Upper lobe of right lung (tissue), 1 donor: ENCODE results near the gene ABL2. TPM values are rescaled to one million over a fixed set of nuclear protein-coding genes. Genes with fewer than 3 reads are reported as not detected.

Experiments
- ATAC-seq: fragments of 200-7000 bp; cut with Tn5 transposase; one replicate; pipeline ENCODE4 v1.9.1; 2020; ENCODE audit warnings: mild to moderate bottlenecking, moderate library complexity
- DNase-seq: peaks from one replicate; pipeline ENCODE4 v3.0.0-alpha.2; 2020
- H3K27ac ChIP-seq: fragments of 200-600 bp; one replicate; pipeline ENCODE4 v1.8.0; 2022
- H3K27me3 ChIP-seq: fragments of 200-600 bp; one replicate; pipeline ENCODE4 v1.8.0; 2022; ENCODE audit warnings: mild to moderate bottlenecking
- H3K36me3 ChIP-seq: fragments of 200-600 bp; one replicate; pipeline ENCODE4 v1.8.0; 2022
- H3K4me1 ChIP-seq: fragments of 200-600 bp; one replicate; pipeline ENCODE4 v1.8.0; 2022
- H3K4me3 ChIP-seq: fragments of 200-600 bp; one replicate; pipeline ENCODE4 v1.8.0; 2022; ENCODE audit warnings: mild to moderate bottlenecking
- H3K9me3 ChIP-seq: fragments of 200-600 bp; one replicate; pipeline ENCODE4 v1.8.0; 2022
- intact Hi-C: fragments of 100-400 bp; cut with DNase I; formaldehyde crosslinking; loops from one replicate; pipeline ENCODE4 v1.11.0; 2022
- total RNA-seq: library from RNA; stranded (reverse); fragmentation: NEBNext Ultra II Directional; extraction: Animal tissue kit (Norgen Biotek cat#: 25700); gene quantifications from one replicate; pipeline ENCODE4 v1.2.1, GENCODE V29; 2021
- TF ChIP-seq, protein P1 (sequence below): fragments of 200-600 bp; IDR thresholded peaks from one replicate; pipeline ENCODE4 v1.8.0; 2022; ENCODE audit warnings: antibody characterized with exemption
- donor health status: DM: no; HTN: yes; CAD: no; lungs with severe emphysema.

The ABL2 gene
- total RNA-seq, 1 donor from 2014 or later, result 32.7 TPM

DNA sequence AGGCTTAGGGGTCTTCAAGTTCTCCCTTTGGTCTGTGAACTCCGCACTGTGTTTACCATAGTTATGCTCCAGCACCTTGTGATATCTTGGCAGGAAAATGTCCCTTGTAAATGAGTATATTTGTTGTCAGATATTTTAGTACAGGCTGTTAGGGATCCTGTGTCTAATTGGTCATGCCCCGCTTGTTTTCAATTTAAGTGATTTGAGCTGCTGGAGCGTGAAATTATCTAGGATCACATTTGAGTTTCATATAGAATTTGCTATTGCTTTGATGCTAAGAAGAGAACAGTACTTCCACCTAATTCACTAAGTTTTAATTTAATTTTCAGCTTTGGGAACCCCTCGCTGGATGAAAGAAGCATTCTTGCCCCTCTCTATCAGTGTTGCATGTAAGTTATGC is 163.0 kb downstream of the ABL2 start:
- TF ChIP-seq, protein P1, sequence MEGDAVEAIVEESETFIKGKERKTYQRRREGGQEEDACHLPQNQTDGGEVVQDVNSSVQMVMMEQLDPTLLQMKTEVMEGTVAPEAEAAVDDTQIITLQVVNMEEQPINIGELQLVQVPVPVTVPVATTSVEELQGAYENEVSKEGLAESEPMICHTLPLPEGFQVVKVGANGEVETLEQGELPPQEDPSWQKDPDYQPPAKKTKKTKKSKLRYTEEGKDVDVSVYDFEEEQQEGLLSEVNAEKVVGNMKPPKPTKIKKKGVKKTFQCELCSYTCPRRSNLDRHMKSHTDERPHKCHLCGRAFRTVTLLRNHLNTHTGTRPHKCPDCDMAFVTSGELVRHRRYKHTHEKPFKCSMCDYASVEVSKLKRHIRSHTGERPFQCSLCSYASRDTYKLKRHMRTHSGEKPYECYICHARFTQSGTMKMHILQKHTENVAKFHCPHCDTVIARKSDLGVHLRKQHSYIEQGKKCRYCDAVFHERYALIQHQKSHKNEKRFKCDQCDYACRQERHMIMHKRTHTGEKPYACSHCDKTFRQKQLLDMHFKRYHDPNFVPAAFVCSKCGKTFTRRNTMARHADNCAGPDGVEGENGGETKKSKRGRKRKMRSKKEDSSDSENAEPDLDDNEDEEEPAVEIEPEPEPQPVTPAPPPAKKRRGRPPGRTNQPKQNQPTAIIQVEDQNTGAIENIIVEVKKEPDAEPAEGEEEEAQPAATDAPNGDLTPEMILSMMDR, result no peak
- H3K9me3 ChIP-seq, result no peaks in the 10 kb centered on the region
- H3K27me3 ChIP-seq, result no peaks in the 10 kb centered on the region
- no peak overlapping the region for H3K27ac ChIP-seq
- intact Hi-C loops, result no loop called here
- peaks cover 50% of the 10 kb centered on the region for H3K36me3 ChIP-seq
- no peak overlapping the region for H3K4me3 ChIP-seq
- ATAC-seq (no peak), DNase-seq (no peak)
- H3K4me1 ChIP-seq, result no peaks in the 10 kb centered on the region

DNA sequence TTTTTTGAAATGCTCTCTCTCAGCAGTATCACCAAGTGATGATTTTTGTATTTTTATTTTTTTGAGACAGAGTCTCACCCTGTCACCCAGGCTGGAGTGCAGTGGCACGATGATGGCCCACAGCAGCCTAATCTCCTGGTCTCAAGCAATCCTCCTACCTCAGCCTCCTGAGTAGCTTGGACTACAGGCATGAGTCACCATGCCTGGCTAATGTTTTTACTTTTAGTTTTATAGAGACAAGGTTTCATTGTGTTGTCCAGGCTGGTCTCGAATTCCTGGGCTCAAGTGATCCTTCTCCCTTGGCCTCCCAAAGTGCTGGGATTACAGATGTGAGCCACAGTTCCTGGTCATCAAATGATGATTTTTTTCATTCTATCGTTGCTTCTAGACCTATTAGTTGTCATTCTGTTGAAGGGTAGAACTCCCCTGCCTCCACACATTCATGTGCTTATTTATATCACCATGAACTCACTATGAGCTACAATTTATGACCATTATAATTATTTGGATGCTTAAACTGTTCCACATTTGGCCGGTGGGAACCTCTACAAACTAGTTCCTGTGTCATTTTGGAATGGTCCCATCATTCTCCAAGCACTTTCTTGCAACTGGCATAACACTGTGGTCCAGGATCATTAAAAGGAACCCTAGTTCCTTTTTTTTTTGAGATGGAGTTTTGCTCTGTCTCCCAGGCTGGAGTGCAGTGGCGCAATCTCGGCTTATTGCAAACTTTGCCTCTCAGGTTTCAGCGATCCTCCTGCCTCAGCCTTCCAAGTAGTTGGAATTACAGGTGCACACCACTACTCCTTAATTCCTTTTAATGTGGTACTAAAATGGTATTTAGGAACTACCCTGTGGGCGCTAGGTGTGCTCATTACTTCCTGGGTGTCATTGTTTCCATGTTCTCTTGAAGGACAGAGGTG is 167.9 kb downstream of the ABL2 start:
- intact Hi-C loops, result no loop called here
- DNase-seq, result no peak
- H3K27me3 ChIP-seq, result no peaks in the 10 kb centered on the region
- H3K27ac ChIP-seq, result no peak overlapping the region
- no peaks in the 10 kb centered on the region for H3K9me3 ChIP-seq
- TF ChIP-seq, protein P1, result no peak
- H3K4me3 ChIP-seq, result no peak overlapping the region
- H3K36me3 ChIP-seq, result peaks cover 32% of the 10 kb centered on the region
- no peak for ATAC-seq
- no peaks in the 10 kb centered on the region for H3K4me1 ChIP-seq

DNA sequence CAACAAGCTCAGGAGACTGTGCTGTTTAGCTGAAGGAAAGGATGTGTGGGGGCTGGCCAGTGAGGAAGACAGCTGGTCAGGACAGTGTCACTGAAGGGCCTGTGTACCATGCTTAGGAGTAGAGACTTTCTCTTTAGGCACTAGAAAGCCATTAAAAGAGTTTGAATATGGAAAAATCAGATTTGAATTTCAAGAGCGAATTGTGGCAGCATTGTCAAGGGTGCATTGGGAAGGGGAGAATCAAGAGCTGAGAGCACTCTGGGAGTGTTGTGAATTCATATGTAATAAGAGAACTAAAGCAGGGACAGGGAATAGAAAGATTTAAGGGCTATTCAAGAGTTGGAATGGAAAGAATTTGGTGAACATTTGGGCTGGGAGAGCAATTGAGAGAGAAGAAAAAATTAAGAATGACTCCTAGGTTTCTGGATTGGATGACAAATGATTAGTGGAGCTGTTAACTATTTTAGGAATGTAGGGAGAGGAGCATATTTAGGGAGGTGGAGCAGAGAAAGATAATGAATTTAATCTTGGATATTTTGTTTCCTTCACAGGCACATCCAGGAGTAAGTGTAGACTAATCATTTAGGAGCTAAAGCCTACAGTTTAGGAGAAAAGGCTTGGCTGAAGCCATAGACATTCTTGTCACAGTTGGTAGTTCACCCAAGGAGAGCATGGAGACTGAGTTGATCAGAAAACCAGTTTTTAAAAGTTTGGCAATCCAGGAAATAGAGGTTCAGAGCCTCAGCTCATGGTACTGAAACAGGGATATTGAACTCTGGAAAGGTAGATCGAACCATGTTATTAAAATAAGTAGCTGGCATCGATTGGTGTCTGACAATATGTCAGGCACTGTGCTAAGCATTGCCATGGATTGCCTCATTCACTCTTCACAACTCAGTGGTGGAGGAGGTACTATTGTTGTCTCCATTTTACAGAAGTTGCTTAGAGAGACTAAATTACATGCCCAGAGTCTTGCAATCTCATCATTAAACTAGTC is 170.7 kb downstream of the ABL2 start:
- TF ChIP-seq, protein P1, result no peak
- Histone ChIP-seq H3K4me1 (no peaks in the 10 kb centered on the region), H3K27me3 (no peaks in the 10 kb centered on the region), H3K36me3 (peaks cover 25% of the 10 kb centered on the region), H3K9me3 (no peaks in the 10 kb centered on the region), H3K27ac (no peak overlapping the region), H3K4me3 (no peak overlapping the region)
- no peak for DNase-seq
- intact Hi-C loops, result no loop called here
- peak; percentile 57 for ATAC-seq

DNA sequence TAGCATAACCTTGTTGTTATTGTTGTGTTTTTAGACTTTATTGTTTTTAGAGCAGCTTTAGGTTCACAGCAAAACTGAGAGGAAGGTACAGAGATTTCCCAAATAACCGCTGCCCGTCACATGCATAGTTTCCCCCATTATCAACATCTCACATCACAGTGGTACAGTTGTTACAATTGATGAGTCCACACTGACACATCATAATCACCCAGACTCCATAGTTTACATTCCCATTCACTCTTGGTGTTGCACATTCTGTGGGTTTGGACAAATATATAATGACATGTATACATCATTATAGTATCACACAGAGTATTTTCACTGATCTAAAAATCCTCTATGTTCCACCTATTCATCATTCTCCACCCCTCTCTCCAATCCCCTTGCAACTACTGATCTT is 173.5 kb downstream of the ABL2 start:
- peaks cover 21% of the 10 kb centered on the region for H3K36me3 ChIP-seq
- TF ChIP-seq, protein P1, result no peak
- no peak overlapping the region for H3K27ac ChIP-seq
- H3K4me1 ChIP-seq, result no peaks in the 10 kb centered on the region
- H3K27me3 ChIP-seq, result no peaks in the 10 kb centered on the region
- intact Hi-C loops, result no loop called here
- H3K9me3 ChIP-seq, result no peaks in the 10 kb centered on the region
- DNase-seq (no peak), ATAC-seq (no peak)
- H3K4me3 ChIP-seq, result no peak overlapping the region

DNA sequence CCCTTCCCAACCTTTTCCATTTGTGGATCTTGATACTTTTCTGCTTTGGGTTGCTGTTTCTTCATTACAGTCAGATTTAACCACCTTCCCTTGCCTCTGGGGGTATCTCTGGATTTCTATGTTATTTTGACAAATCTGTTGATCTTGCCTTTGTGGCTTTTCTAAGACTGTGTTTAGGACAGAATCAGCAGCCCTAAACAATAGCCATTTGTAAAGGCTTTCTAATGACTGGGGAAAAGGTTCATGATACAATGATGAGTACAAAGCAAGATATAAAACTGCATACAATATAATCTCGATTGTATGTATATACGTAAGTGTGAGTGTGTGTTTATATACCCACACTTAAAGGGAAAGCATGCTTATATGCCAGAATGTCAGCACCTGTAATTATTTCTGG is 176.0 kb downstream of the ABL2 start:
- H3K27ac ChIP-seq, result no peak overlapping the region
- intact Hi-C loops, result no loop called here
- no peaks in the 10 kb centered on the region for H3K9me3 ChIP-seq
- no peak for DNase-seq
- no peak for ATAC-seq
- no peaks in the 10 kb centered on the region for H3K27me3 ChIP-seq
- TF ChIP-seq, protein P1, result no peak
- H3K36me3 ChIP-seq, result peaks cover 21% of the 10 kb centered on the region
- H3K4me3 ChIP-seq, result no peak overlapping the region
- no peaks in the 10 kb centered on the region for H3K4me1 ChIP-seq
